WTC11 (cell line): Measurements from ENCODE around the gene ABLIM3. TPM values are rescaled to one million over a fixed set of nuclear protein-coding genes. Genes with fewer than 3 reads are reported as not detected.

Experiments used
- ATAC-seq: fragments of 200-7000 bp; cut with Tn5 transposase; 2 replicates; pipeline ENCODE4 v1.10.0; 2021; ENCODE audit warnings: mild to moderate bottlenecking, moderate library complexity
- CTCF ChIA-PET: fragments of 300-600 bp; sonication (Branson Sonifier 250); formaldehyde crosslinking; loops from one replicate; lab custom pipeline; 2021; ENCODE audit warnings: antibody characterized with exemption; lab: Charles Lee
- POLR2A ChIA-PET: fragments of 350-600 bp; sonication (Branson Sonifier 250); formaldehyde crosslinking; loops from one replicate; lab custom pipeline; 2021; ENCODE audit warnings: antibody characterized with exemption; lab: Charles Lee
- DNase-seq: peaks from one replicate; pipeline ENCODE4 v3.0.0; 2021; ENCODE audit warnings: low spot score
- H3K27ac Mint-ChIP-seq: 2 replicates; pipeline ENCODE4 v1.8.0; 2021; ENCODE audit warnings: mixed read lengths
- H3K27me3 Mint-ChIP-seq: 2 replicates; pipeline ENCODE4 v1.8.0; 2021; ENCODE audit warnings: low read depth, mild to moderate bottlenecking, moderate library complexity, mixed read lengths
- H3K36me3 Mint-ChIP-seq: 2 replicates; pipeline ENCODE4 v1.8.0; 2021; ENCODE audit warnings: mixed read lengths
- H3K4me1 Mint-ChIP-seq: 2 replicates; pipeline ENCODE4 v1.8.0; 2022; ENCODE audit warnings: mixed read lengths
- H3K4me3 Mint-ChIP-seq: 2 replicates; pipeline ENCODE4 v1.8.0; 2021; ENCODE audit warnings: mild to moderate bottlenecking, moderate library complexity, mixed read lengths
- H3K9me3 Mint-ChIP-seq: 2 replicates; pipeline ENCODE4 v1.8.0; 2021; ENCODE audit warnings: mixed read lengths
- ATF1 ChIP-seq: sonication (generic); formaldehyde crosslinking; IDR thresholded peaks from 2 replicates; pipeline ENCODE4 v1.8.1; 2023; ENCODE audit warnings: mild to moderate bottlenecking, moderate library complexity, missing genetic modification reagents
- CDX4 ChIP-seq: fragments of 250-450 bp; sonication (Bioruptor Pico); IDR thresholded peaks from 2 replicates; pipeline ENCODE4 v1.9.0; 2021; ENCODE audit warnings: moderate library complexity, mild to moderate bottlenecking, inconsistent platforms, borderline replicate concordance
- E2F5 ChIP-seq: sonication (generic); formaldehyde crosslinking; IDR thresholded peaks from 2 replicates; pipeline ENCODE4 v1.8.1; 2022; ENCODE audit warnings: mild to moderate bottlenecking, moderate library complexity, missing genetic modification reagents
- ELF4 ChIP-seq: sonication (generic); formaldehyde crosslinking; IDR thresholded peaks from 2 replicates; pipeline ENCODE4 v1.8.1; 2022; ENCODE audit warnings: low read depth, mild to moderate bottlenecking, moderate library complexity, missing genetic modification reagents
- GTF2I ChIP-seq: fragments of 250-450 bp; sonication (Bioruptor Pico); conservative IDR thresholded peaks from 2 replicates; pipeline ENCODE4 v1.4.0; 2021; ENCODE audit warnings: mild to moderate bottlenecking
- MLX ChIP-seq: sonication (generic); formaldehyde crosslinking; IDR thresholded peaks from 2 replicates; pipeline ENCODE4 v1.8.1; 2023; ENCODE audit warnings: mild to moderate bottlenecking, missing genetic modification reagents, moderate library complexity
- PRDM15 ChIP-seq: sonication (generic); formaldehyde crosslinking; IDR thresholded peaks from 2 replicates; pipeline ENCODE4 v1.8.0; 2022; ENCODE audit warnings: missing genetic modification reagents
- TEAD4 ChIP-seq: sonication (generic); formaldehyde crosslinking; IDR thresholded peaks from 2 replicates; pipeline ENCODE4 v1.8.0; 2022; ENCODE audit warnings: mild to moderate bottlenecking, missing genetic modification reagents
- TP53 ChIP-seq: sonication (generic); formaldehyde crosslinking; IDR thresholded peaks from 2 replicates; pipeline ENCODE4 v1.8.1; 2023; ENCODE audit warnings: mild to moderate bottlenecking, missing genetic modification reagents
- ZNF219 ChIP-seq: sonication (generic); formaldehyde crosslinking; IDR thresholded peaks from 2 replicates; pipeline ENCODE4 v1.8.0; 2023; ENCODE audit warnings: missing genetic modification reagents, mild to moderate bottlenecking, borderline replicate concordance
- ZNF317 ChIP-seq: sonication (generic); formaldehyde crosslinking; IDR thresholded peaks from 2 replicates; pipeline ENCODE4 v1.8.1; 2023; ENCODE audit warnings: low read depth, mild to moderate bottlenecking, moderate library complexity, missing genetic modification reagents, borderline replicate concordance
- ZNF396 ChIP-seq: fragments of 250-450 bp; sonication (Bioruptor Pico); IDR thresholded peaks from 2 replicates; pipeline ENCODE4 v1.8.0; 2021; ENCODE audit warnings: mild to moderate bottlenecking, moderate library complexity, borderline replicate concordance
- ZNF671 ChIP-seq: fragments of 250-450 bp; sonication (Bioruptor Pico); IDR thresholded peaks from 2 replicates; pipeline ENCODE4 v1.8.0; 2021; ENCODE audit warnings: mild to moderate bottlenecking
- total RNA-seq: library from RNA; stranded (reverse); gene quantifications from 3 replicates; pipeline ENCODE4 v1.2.3, GENCODE V29; 2021
- TF ChIP-seq, protein P1 (sequence below): fragments of 250-450 bp; sonication (Bioruptor Pico); IDR thresholded peaks from 2 replicates; pipeline ENCODE4 v1.9.0; 2021; ENCODE audit warnings: mild to moderate bottlenecking
- TF ChIP-seq, protein P2 (sequence below): fragments of 250-450 bp; sonication (Bioruptor Pico); IDR thresholded peaks from 2 replicates; pipeline ENCODE4 v1.8.0; 2021; ENCODE audit warnings: mild to moderate bottlenecking
- TF ChIP-seq, protein P3 (sequence below): sonication (generic); formaldehyde crosslinking; IDR thresholded peaks from 2 replicates; pipeline ENCODE4 v1.8.0; 2023; ENCODE audit warnings: missing genetic modification reagents, mild to moderate bottlenecking, borderline replicate concordance
- TF ChIP-seq, protein P4 (sequence below): sonication (generic); formaldehyde crosslinking; IDR thresholded peaks from 2 replicates; pipeline ENCODE4 v1.8.1; 2023; ENCODE audit warnings: mild to moderate bottlenecking, moderate library complexity, missing genetic modification reagents

The ABLIM3 gene
- total RNA-seq, 1 experiment from 2014 or later, result 0.33 TPM

DNA sequence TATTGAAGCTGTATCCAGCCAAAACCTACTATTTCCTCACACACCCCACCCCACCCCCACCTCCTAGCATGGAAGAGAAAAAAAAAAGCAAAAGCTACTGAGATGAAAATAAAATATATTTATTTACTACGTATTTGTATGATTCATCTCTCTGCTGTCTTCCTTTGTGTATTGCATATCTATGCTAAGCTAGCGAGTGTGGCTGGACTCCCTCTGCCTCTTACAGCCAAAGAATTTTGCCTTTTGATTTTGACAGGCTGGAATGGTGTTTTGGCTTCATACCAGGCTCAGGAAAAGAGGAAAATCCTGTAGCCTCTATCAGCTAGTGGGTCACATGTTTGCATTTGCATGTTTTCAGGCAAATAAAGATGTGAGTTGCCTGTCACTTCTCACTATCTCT lies 2.2 kb downstream of the ABLIM3 start (continued):
- TF ChIP-seq GTF2I, result no peak
- TF ChIP-seq, protein P1, sequence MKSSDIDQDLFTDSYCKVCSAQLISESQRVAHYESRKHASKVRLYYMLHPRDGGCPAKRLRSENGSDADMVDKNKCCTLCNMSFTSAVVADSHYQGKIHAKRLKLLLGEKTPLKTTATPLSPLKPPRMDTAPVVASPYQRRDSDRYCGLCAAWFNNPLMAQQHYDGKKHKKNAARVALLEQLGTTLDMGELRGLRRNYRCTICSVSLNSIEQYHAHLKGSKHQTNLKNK (CRISPR knock-in tag), result no peak

DNA sequence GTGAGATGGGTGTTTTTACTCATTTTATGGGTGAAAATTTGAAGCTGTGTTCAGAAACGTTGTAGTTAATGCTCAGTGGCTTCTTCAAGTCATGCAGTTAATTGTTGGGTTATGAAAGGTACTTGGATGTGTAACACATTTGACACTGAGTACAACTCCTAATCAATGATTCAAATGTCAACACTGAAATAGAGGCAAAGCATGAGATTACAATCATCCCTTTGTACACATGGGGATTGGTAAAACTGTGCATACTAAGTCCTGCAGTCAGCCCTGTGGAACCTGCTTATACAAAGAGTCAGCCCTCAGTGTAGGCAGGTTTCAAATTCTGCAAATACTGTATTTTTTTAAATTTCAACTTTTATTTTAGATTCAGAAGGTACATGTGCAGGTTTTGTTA lies 3.3 kb downstream of the ABLIM3 start:
- no peak overlapping the region for H3K4me3 Mint-ChIP-seq
- CTCF ChIA-PET, result interaction anchor here (1.5 to 2.0 kb wide), 2 partner anchors 19 to 124 kb away, joined by 5 to 9 read pairs; no protein-coding TSS in a partner anchor

DNA sequence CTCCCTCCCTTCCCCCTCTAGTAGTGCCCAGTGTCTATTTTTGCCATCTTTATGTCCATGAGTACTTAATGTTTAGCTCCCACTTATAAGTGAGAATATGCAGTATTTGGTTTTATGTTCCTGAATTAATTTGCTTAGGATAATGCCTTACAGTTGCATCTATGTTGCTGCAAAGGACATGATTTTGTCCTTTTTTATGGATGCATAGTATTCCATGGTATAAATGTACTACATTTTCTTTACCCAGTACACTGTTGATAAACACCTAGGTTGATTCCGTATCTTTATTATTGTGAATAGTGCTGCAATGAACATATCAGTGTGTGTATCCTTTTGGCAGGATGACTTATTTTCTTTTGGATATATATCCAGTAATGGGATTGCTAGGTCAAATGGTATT lies 3.8 kb downstream of the ABLIM3 start:
- no peak for TF ChIP-seq ZNF671
- no peak for TF ChIP-seq ZNF317
- H3K4me1 Mint-ChIP-seq, result peaks cover 7% of the 10 kb centered on the region; the same call in 1 of the 2 replicates
- DNase-seq (no peak), ATAC-seq (no peak)
- no peaks in the 10 kb centered on the region for H3K36me3 Mint-ChIP-seq
- ChIA-PET CTCF (no interaction called here), POLR2A (no interaction called here)
- H3K27me3 Mint-ChIP-seq, result peaks cover 31% of the 10 kb centered on the region
- H3K27ac Mint-ChIP-seq, result no peak overlapping the region
- H3K9me3 Mint-ChIP-seq, result no peaks in the 10 kb centered on the region; the same call in 1 of the 2 replicates
- H3K4me3 Mint-ChIP-seq, result no peak overlapping the region

More for the DNA sequence above, 3.3 kb downstream of the ABLIM3 start:
- H3K9me3 Mint-ChIP-seq, result no peaks in the 10 kb centered on the region; the same call in 1 of the 2 replicates
- no peaks in the 10 kb centered on the region for H3K36me3 Mint-ChIP-seq
- DNase-seq (no peak), ATAC-seq (no peak)
- H3K27me3 Mint-ChIP-seq, result peaks cover 32% of the 10 kb centered on the region
- no peak overlapping the region for H3K27ac Mint-ChIP-seq
- TF ChIP-seq ELF4 (CRISPR knock-in tag), result no peak
- TF ChIP-seq PRDM15, result no peak
- TF ChIP-seq ATF1 (CRISPR knock-in tag), result no peak
- no peak for TF ChIP-seq TP53 (CRISPR knock-in tag)
- no peak for TF ChIP-seq TEAD4 (CRISPR knock-in tag)
- TF ChIP-seq MLX (CRISPR knock-in tag), result no peak
- TF ChIP-seq, protein P2, sequence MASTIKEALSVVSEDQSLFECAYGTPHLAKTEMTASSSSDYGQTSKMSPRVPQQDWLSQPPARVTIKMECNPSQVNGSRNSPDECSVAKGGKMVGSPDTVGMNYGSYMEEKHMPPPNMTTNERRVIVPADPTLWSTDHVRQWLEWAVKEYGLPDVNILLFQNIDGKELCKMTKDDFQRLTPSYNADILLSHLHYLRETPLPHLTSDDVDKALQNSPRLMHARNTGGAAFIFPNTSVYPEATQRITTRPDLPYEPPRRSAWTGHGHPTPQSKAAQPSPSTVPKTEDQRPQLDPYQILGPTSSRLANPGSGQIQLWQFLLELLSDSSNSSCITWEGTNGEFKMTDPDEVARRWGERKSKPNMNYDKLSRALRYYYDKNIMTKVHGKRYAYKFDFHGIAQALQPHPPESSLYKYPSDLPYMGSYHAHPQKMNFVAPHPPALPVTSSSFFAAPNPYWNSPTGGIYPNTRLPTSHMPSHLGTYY (CRISPR knock-in tag), result no peak
- peaks cover 7% of the 10 kb centered on the region; the same call in 1 of the 2 replicates for H3K4me1 Mint-ChIP-seq
- POLR2A ChIA-PET, result no interaction called here

- H3K9me3 Mint-ChIP-seq, result no peaks in the 10 kb centered on the region; the same call in 1 of the 2 replicates
- H3K27ac Mint-ChIP-seq, result no peak overlapping the region
- H3K4me1 Mint-ChIP-seq, result peaks cover 13% of the 10 kb centered on the region
- ChIA-PET POLR2A (no interaction called here), CTCF (no interaction called here)
- peaks cover 9% of the 10 kb centered on the region for H3K27me3 Mint-ChIP-seq
- no peaks in the 10 kb centered on the region for H3K36me3 Mint-ChIP-seq
- ATAC-seq (no peak), DNase-seq (no peak)
- no peak overlapping the region for H3K4me3 Mint-ChIP-seq
- TF ChIP-seq, protein P3, sequence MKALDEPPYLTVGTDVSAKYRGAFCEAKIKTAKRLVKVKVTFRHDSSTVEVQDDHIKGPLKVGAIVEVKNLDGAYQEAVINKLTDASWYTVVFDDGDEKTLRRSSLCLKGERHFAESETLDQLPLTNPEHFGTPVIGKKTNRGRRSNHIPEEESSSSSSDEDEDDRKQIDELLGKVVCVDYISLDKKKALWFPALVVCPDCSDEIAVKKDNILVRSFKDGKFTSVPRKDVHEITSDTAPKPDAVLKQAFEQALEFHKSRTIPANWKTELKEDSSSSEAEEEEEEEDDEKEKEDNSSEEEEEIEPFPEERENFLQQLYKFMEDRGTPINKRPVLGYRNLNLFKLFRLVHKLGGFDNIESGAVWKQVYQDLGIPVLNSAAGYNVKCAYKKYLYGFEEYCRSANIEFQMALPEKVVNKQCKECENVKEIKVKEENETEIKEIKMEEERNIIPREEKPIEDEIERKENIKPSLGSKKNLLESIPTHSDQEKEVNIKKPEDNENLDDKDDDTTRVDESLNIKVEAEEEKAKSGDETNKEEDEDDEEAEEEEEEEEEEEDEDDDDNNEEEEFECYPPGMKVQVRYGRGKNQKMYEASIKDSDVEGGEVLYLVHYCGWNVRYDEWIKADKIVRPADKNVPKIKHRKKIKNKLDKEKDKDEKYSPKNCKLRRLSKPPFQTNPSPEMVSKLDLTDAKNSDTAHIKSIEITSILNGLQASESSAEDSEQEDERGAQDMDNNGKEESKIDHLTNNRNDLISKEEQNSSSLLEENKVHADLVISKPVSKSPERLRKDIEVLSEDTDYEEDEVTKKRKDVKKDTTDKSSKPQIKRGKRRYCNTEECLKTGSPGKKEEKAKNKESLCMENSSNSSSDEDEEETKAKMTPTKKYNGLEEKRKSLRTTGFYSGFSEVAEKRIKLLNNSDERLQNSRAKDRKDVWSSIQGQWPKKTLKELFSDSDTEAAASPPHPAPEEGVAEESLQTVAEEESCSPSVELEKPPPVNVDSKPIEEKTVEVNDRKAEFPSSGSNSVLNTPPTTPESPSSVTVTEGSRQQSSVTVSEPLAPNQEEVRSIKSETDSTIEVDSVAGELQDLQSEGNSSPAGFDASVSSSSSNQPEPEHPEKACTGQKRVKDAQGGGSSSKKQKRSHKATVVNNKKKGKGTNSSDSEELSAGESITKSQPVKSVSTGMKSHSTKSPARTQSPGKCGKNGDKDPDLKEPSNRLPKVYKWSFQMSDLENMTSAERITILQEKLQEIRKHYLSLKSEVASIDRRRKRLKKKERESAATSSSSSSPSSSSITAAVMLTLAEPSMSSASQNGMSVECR, result no peak
- TF ChIP-seq, protein P4, sequence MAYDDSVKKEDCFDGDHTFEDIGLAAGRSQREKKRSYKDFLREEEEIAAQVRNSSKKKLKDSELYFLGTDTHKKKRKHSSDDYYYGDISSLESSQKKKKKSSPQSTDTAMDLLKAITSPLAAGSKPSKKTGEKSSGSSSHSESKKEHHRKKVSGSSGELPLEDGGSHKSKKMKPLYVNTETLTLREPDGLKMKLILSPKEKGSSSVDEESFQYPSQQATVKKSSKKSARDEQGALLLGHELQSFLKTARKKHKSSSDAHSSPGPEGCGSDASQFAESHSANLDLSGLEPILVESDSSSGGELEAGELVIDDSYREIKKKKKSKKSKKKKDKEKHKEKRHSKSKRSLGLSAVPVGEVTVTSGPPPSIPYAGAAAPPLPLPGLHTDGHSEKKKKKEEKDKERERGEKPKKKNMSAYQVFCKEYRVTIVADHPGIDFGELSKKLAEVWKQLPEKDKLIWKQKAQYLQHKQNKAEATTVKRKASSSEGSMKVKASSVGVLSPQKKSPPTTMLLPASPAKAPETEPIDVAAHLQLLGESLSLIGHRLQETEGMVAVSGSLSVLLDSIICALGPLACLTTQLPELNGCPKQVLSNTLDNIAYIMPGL (CRISPR knock-in tag), result no peak
- no peak for TF ChIP-seq ZNF219 (CRISPR knock-in tag)
- no peak for TF ChIP-seq E2F5 (CRISPR knock-in tag)
- TF ChIP-seq CDX4 (CRISPR knock-in tag), result no peak
- no peak for TF ChIP-seq ZNF396 (CRISPR knock-in tag)
Observed at GRCh38 chr5:149147676-149148075, 6.4 kb downstream of the ABLIM3 start.
